SK-N-MC (cell line): ENCODE measurements around the gene CFAP58.
"Not testable (repeated sequence)": the region's sequence is repeated elsewhere in the genome, so short reads cannot be mapped to it uniquely, and the experiment has no call there.

Experiments
- FOXP2 ChIP-seq: optimal IDR thresholded peaks from 2 replicates; pipeline ENCODE3; 2011; ENCODE audit warnings: mild to moderate bottlenecking, moderate library complexity; ENCODE audit not compliant: insufficient read depth; ENCODE audit errors: extremely low read length, control extremely low read depth
- POLR2AphosphoS5 ChIP-seq: IDR thresholded peaks from 2 replicates; pipeline ENCODE4 v1.6.1; 2012; ENCODE audit warnings: mild to moderate bottlenecking, low read depth, low read length, borderline replicate concordance

DNA sequence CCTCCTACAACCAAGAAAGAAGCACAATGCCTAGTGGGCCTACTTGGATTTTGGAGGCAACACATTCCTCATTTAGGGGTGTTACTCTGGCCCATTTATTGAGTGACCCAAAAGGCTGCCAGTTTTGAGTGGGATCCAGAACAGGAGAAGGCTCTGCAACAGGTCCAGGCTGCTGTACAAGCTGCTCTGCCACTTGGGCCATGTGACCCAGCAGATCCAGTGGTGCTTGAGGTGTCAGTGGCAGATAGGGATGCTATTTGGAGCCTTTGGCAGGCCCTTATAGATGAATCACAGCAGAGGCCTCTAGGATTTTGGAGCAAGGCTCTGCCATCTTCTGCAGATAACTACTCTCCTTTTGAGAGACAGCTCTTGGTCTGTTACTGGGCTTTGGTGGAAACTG is 111.9 kb downstream of the CFAP58 start:
- not testable (repeated sequence) for TF ChIP-seq POLR2AphosphoS5, FOXP2
